Smooth muscle cell (in vitro differentiated cells): ENCODE measurements around the gene DGKG. TPM values are rescaled to one million over a fixed set of nuclear protein-coding genes. Genes with fewer than 3 reads are reported as not detected.

Experiments used
- DNase-seq: peaks from one replicate; lab custom pipeline; 2025; ENCODE audit not compliant: unreplicated experiment; lab: John Stamatoyannopoulos, UW
- H2AFZ ChIP-seq: fragments of 200-600 bp; sonication (generic); 2 replicates; pipeline ENCODE4 v1.6.0; 2016; ENCODE audit warnings: antibody characterized with exemption, low read depth, mild to moderate bottlenecking
- H3F3A ChIP-seq: fragments of 200-600 bp; sonication (generic); 2 replicates; pipeline ENCODE4 v1.6.0; 2017; ENCODE audit warnings: antibody characterized with exemption, low read depth
- H3K27ac ChIP-seq: fragments of 200-600 bp; sonication (generic); 2 replicates; pipeline ENCODE4 v1.5.1; 2016; ENCODE audit warnings: low read depth, mild to moderate bottlenecking
- H3K27me3 ChIP-seq: fragments of 200-600 bp; sonication (generic); 2 replicates; pipeline ENCODE4 v1.6.1; 2016; ENCODE audit warnings: low read depth, mild to moderate bottlenecking
- H3K36me3 ChIP-seq: fragments of 200-600 bp; sonication (generic); 2 replicates; pipeline ENCODE4 v1.5.1; 2016; ENCODE audit warnings: low read depth
- H3K4me1 ChIP-seq: fragments of 200-600 bp; sonication (generic); 2 replicates; pipeline ENCODE4 v1.5.1; 2016; ENCODE audit warnings: low read depth
- H3K4me2 ChIP-seq: fragments of 200-600 bp; sonication (generic); 2 replicates; pipeline ENCODE4 v1.6.0; 2016; ENCODE audit warnings: mild to moderate bottlenecking
- H3K4me3 ChIP-seq: fragments of 200-600 bp; sonication (generic); 2 replicates; pipeline ENCODE4 v1.5.1; 2016; ENCODE audit warnings: mild to moderate bottlenecking
- H3K79me2 ChIP-seq: fragments of 200-600 bp; sonication (generic); 2 replicates; pipeline ENCODE4 v1.6.0; 2016; ENCODE audit warnings: low read depth, mild to moderate bottlenecking
- H3K9ac ChIP-seq: fragments of 200-600 bp; sonication (generic); 2 replicates; pipeline ENCODE4 v1.6.0; 2016; ENCODE audit warnings: low read depth
- H3K9me3 ChIP-seq: fragments of 200-600 bp; sonication (generic); replicated peaks from 2 replicates; pipeline ENCODE4 v1.5.1; 2016; ENCODE audit warnings: low read depth
- H4K20me1 ChIP-seq: fragments of 200-600 bp; sonication (generic); 2 replicates; pipeline ENCODE4 v1.6.0; 2016; ENCODE audit warnings: low read depth
- WGBS: methylation state at CpG from one replicate; pipeline ENCODE4 v1.1.7; 2016; ENCODE audit warnings: low lambda C conversion rate; 5-methylcytosine and 5-hydroxymethylcytosine counted together
- polyA plus RNA-seq: library from polyadenylated mRNA; unstranded; fragments of >200 nt; fragmentation: Nextera tagmentation; extraction: Ambion mirVana; gene quantifications from 2 replicates; pipeline ENCODE4 v1.2.1, GENCODE V29; 2016
- total RNA-seq: library from RNA; depleted of rRNA; stranded (reverse); fragments of >200 nt; gene quantifications from 2 replicates; pipeline ENCODE4 v1.2.3, GENCODE V29; 2014
- TF ChIP-seq, protein P1 (sequence below): fragments of 200-600 bp; sonication (generic); IDR thresholded peaks from 2 replicates; pipeline ENCODE4 v1.5.1; 2017; ENCODE audit warnings: borderline replicate concordance, mild to moderate bottlenecking, antibody characterized with exemption; ENCODE audit not compliant: insufficient read depth, poor library complexity, severe bottlenecking

The DGKG gene
- total RNA-seq = 1.1 TPM in 1 of 2 replicates, not detected in the other
- 0.64 TPM in 1 of 2 replicates, not detected in the other for polyA plus RNA-seq

DNA sequence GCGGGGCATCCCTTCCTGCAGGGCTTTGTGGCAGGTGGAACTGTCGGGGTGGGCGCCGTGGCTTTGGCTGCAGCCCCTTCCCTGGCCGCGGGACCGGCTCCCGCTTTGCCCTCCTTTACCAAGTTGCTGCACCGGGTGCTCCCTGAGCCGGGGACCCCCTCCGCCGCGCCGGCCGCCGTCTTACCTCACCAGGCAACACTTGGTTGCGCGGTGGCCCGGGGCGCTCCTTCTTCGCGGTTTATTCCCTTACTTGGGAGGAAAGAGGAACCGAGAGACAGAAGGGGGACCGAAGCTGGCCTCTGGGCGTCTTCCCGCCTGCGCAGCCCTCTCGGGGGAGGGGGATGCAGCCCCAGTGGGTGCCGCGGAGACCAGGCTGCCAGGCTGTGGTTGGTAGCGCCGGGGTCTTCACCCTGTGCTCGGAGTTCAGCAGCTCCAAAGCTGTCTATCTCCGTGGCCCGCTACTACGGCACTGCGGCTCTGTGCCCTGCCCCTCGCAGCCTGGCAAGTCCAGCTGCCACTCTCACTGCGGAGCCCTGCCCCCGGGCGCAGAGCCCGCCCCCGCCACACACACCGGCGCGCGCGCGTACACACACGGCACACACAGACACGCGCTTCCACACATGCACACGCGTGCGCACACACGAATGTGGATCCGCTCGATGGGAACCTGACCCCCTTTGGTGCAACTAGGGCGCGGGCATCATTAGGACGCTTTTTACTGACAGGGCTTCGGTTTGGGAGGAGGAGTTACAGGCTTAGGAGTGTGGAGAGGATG, at the start of gene DGKG:
Gene DGKG, minus strand, starts transcription at position 473 of the 775 bp plus-strand sequence. CDS start 41,775 bp downstream, outside the sequence.
- Histone ChIP-seq H3K4me3 (peak within 1 kb of the TSS; percentile 48), H4K20me1 (no peaks in the 10 kb centered on the region), H2AFZ (peak within 1 kb of the TSS; percentile 13), H3F3A (no peaks in the 10 kb centered on the region), H3K27me3 (peaks cover 67% of the 10 kb centered on the region), H3K27ac (no peak within 1 kb of the TSS), H3K36me3 (no peaks in the 10 kb centered on the region), H3K4me2 (peak within 1 kb of the TSS; percentile 91), H3K9ac (no peak within 1 kb of the TSS), H3K79me2 (no peaks in the 10 kb centered on the region), H3K9me3 (no peaks in the 10 kb centered on the region), H3K4me1 (peaks cover 28% of the 10 kb centered on the region)
- whole genome bisulfite sequencing = 4% methylated on average over 60 of the region's 62 CpGs
- TF ChIP-seq, protein P1, sequence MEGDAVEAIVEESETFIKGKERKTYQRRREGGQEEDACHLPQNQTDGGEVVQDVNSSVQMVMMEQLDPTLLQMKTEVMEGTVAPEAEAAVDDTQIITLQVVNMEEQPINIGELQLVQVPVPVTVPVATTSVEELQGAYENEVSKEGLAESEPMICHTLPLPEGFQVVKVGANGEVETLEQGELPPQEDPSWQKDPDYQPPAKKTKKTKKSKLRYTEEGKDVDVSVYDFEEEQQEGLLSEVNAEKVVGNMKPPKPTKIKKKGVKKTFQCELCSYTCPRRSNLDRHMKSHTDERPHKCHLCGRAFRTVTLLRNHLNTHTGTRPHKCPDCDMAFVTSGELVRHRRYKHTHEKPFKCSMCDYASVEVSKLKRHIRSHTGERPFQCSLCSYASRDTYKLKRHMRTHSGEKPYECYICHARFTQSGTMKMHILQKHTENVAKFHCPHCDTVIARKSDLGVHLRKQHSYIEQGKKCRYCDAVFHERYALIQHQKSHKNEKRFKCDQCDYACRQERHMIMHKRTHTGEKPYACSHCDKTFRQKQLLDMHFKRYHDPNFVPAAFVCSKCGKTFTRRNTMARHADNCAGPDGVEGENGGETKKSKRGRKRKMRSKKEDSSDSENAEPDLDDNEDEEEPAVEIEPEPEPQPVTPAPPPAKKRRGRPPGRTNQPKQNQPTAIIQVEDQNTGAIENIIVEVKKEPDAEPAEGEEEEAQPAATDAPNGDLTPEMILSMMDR = no peak
- DNase-seq = no peak

DNA sequence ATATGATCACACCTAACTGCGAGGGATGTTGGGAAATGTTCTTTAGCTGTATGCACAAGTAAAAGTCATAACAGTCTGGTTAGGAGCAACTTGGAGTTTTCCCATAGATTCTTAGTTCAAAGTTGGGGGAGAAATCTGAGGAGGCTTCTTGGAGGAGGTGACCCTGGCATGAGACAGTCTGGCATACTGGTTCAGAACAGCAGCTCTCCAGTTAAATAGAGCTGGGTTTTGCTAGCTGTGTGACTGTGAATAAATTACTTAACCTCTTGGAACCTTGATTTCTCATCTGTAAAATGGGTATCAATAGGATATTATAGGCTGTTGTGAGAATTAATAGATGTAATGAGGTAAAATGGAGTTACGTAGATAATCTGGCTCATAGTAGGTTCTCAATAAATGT, 49.1 kb upstream of the DGKG start:
- H3K27me3 ChIP-seq = no peaks in the 10 kb centered on the region
- no peak overlapping the region for H3K4me3 ChIP-seq
- H3K4me1 ChIP-seq = peaks cover 11% of the 10 kb centered on the region
- H3K79me2 ChIP-seq = no peaks in the 10 kb centered on the region
- H3K36me3 ChIP-seq = no peaks in the 10 kb centered on the region
- no peak overlapping the region for H3K27ac ChIP-seq
- H3K9me3 ChIP-seq = no peaks in the 10 kb centered on the region
- no peak overlapping the region for H3K4me2 ChIP-seq
- no peak overlapping the region for H3K9ac ChIP-seq
- no peak for DNase-seq
- H3F3A ChIP-seq = peaks cover 9% of the 10 kb centered on the region
- WGBS = 94% methylated on average over 2 of the region's 2 CpGs
- TF ChIP-seq, protein P1 = no peak
- H4K20me1 ChIP-seq = no peaks in the 10 kb centered on the region
- no peak overlapping the region for H2AFZ ChIP-seq

DNA sequence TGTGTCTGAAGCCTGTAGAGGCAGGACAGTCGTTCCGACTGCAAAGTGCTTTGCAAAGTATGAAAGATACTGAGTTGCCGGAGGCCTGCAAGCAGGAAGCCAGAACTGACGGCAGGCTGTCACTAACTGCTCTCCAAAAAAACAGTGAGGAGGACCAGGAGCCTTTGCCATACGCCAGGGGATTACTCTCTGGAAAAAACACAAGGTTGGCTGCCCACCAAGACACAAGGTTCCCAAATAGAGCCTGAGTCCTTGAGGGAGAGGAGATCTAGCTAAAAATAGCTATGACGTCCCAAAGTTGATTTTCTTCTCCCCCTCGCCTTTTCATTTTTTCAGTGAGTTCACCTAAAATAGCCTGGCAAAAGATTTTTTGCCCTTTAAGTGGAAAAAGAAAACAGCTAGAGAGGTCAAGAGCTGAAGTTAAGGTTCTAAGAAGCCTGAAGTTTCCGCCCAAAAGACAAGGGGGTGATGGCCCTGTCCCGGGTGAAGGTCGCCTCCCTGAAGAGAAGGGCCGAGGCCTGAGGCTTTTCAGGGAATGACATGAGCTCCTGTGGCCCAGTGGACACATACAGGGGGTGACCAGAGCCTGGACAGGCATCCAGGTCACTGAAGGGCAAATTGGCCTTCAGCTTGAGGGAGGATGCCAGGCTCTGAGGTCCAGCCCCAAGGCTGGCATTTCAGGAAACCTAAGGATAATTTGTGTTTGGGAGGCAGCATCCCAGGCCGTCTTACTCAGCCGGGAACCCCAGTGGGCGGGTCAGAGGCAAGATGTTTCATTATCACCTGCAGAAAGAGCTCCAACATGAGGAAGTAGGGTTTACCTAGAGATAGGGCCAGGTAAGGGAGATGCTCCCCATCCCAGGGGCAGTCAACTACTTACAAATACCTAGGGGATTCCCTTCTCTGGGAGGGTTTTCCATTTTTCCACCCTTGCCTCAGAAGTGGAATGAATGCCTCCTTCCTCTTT, 44.9 kb upstream of the DGKG start:
- Histone ChIP-seq H3K79me2 (no peaks in the 10 kb centered on the region), H3K27me3 (no peaks in the 10 kb centered on the region), H3F3A (no peaks in the 10 kb centered on the region), H4K20me1 (no peaks in the 10 kb centered on the region), H3K9me3 (no peaks in the 10 kb centered on the region), H2AFZ (peak overlapping the region; percentile 45), H3K4me1 (no peaks in the 10 kb centered on the region), H3K9ac (no peak overlapping the region), H3K4me3 (no peak overlapping the region), H3K4me2 (no peak overlapping the region), H3K27ac (no peak overlapping the region), H3K36me3 (no peaks in the 10 kb centered on the region)
- no peak for DNase-seq
- TF ChIP-seq, protein P1 = no peak
- 70% methylated on average over 14 of the region's 14 CpGs for WGBS
